HepG2 (cell line): Measurements from ENCODE around the gene RAD9A. TPM values are rescaled to one million over a fixed set of nuclear protein-coding genes. Genes with fewer than 3 reads are reported as not detected.

Source experiments
- CEBPG ChIP-seq: IDR thresholded peaks from 2 replicates; pipeline ENCODE4 v1.6.1; 2016
- JUNB ChIP-seq: sonication (generic); formaldehyde crosslinking; IDR thresholded peaks from 2 replicates; pipeline ENCODE4 v1.8.0; 2022; ENCODE audit warnings: missing genetic modification reagents, mild to moderate bottlenecking, borderline replicate concordance
- KAT7 ChIP-seq: IDR thresholded peaks from 2 replicates; pipeline ENCODE4 v1.6.1; 2018; ENCODE audit warnings: borderline replicate concordance, missing compliant biosample characterization
- KDM2A ChIP-seq: sonication (generic); formaldehyde crosslinking; IDR thresholded peaks from 2 replicates; pipeline ENCODE4 v1.4.0; 2020; ENCODE audit warnings: low read depth, missing genetic modification reagents, borderline replicate concordance
- NBN ChIP-seq: fragments of 450-650 bp; conservative IDR thresholded peaks from 2 replicates; pipeline ENCODE4 v1.6.1; 2017
- PHF20 ChIP-seq: sonication (generic); formaldehyde crosslinking; IDR thresholded peaks from 2 replicates; pipeline ENCODE4 v1.5.0; 2020; ENCODE audit warnings: mild to moderate bottlenecking, missing genetic modification reagents
- POLR2AphosphoS5 ChIP-seq: IDR thresholded peaks from 2 replicates; pipeline ENCODE4 v1.6.1; 2012; ENCODE audit warnings: low read depth, low read length
- RXRA ChIP-seq: sonication (generic); formaldehyde crosslinking; IDR thresholded peaks from 2 replicates; pipeline ENCODE4 v1.5.1; 2020; ENCODE audit warnings: missing genetic modification reagents
- RXRB ChIP-seq: IDR thresholded peaks from 2 replicates; pipeline ENCODE4 v1.6.1; 2016; ENCODE audit warnings: borderline replicate concordance, missing genetic modification reagents, missing compliant biosample characterization
- SETDB1 ChIP-seq: sonication (generic); formaldehyde crosslinking; IDR thresholded peaks from 2 replicates; pipeline ENCODE4 v1.5.1; 2020; ENCODE audit warnings: missing genetic modification reagents, mild to moderate bottlenecking, borderline replicate concordance
- SIN3A ChIP-seq: IDR thresholded peaks from 2 replicates; pipeline ENCODE4 v1.6.1; 2011; ENCODE audit warnings: low read depth, mild to moderate bottlenecking, control low read depth, low read length, borderline replicate concordance
- TCF7L2 ChIP-seq: IDR thresholded peaks from 2 replicates; pipeline ENCODE4 v1.6.1; 2011; ENCODE audit warnings: mild to moderate bottlenecking, low read depth, low read length, moderate library complexity
- ZKSCAN1 ChIP-seq: fragments of 150-350 bp; IDR thresholded peaks from 2 replicates; pipeline ENCODE4 v1.6.1; 2014; ENCODE audit warnings: low read length
- ZNF3 ChIP-seq: IDR thresholded peaks from 2 replicates; pipeline ENCODE4 v1.7.0; 2017; ENCODE audit warnings: inconsistent platforms
- ZNF713 ChIP-seq: sonication (generic); formaldehyde crosslinking; IDR thresholded peaks from 2 replicates; pipeline ENCODE4 v1.4.0; 2020; ENCODE audit warnings: mild to moderate bottlenecking, missing genetic modification reagents
- polyA plus RNA-seq, 8 experiments: library from polyadenylated mRNA; depleted of rRNA in 3 of 8; stranded (reverse) in 7 of 8; unstranded in 1 of 8; fragments of >200 nt; fragmentation: Illumina TruSeq in 4 of 8; extraction: Trizol in 4 of 8; gene quantifications; 2 replicates each; pipeline versions ENCODE4 v1.2.1 to v1.2.3, GENCODE V29; 2011 to 2016; ENCODE audit warnings: low read depth in 4 of 8, missing spikeins in 1 of 8, mixed read lengths in 1 of 8; ENCODE audit not compliant: insufficient read depth in 1 of 8
- total RNA-seq, 5 experiments: library from RNA; depleted of rRNA; stranded (reverse); fragments of >200 nt; fragmentation: Illumina TruSeq; extraction: Trizol; gene quantifications; 2 replicates each; pipeline ENCODE4 v1.2.3, GENCODE V29; 2016; ENCODE audit warnings: low read depth in 1 of 5
- TF ChIP-seq, protein P1 (sequence below): sonication (generic); formaldehyde crosslinking; IDR thresholded peaks from 2 replicates; pipeline ENCODE4 v1.4.0; 2020; ENCODE audit warnings: low read depth, missing genetic modification reagents
- TF ChIP-seq, protein P2 (sequence below): sonication (generic); formaldehyde crosslinking; IDR thresholded peaks from 2 replicates; pipeline ENCODE4 v1.9.0; 2022; ENCODE audit warnings: low read depth, missing genetic modification reagents
- TF ChIP-seq, protein P3 (sequence below): sonication (generic); IDR thresholded peaks from 2 replicates; pipeline ENCODE4 v1.6.1; 2016; ENCODE audit warnings: low read depth, borderline replicate concordance

The RAD9A gene
- total and polyA plus RNA-seq, 2 of the 13 experiments (the other 11 are each of a cell fraction or from before 2014, with no cell fraction given): 10.1 to 15.7 TPM

DNA sequence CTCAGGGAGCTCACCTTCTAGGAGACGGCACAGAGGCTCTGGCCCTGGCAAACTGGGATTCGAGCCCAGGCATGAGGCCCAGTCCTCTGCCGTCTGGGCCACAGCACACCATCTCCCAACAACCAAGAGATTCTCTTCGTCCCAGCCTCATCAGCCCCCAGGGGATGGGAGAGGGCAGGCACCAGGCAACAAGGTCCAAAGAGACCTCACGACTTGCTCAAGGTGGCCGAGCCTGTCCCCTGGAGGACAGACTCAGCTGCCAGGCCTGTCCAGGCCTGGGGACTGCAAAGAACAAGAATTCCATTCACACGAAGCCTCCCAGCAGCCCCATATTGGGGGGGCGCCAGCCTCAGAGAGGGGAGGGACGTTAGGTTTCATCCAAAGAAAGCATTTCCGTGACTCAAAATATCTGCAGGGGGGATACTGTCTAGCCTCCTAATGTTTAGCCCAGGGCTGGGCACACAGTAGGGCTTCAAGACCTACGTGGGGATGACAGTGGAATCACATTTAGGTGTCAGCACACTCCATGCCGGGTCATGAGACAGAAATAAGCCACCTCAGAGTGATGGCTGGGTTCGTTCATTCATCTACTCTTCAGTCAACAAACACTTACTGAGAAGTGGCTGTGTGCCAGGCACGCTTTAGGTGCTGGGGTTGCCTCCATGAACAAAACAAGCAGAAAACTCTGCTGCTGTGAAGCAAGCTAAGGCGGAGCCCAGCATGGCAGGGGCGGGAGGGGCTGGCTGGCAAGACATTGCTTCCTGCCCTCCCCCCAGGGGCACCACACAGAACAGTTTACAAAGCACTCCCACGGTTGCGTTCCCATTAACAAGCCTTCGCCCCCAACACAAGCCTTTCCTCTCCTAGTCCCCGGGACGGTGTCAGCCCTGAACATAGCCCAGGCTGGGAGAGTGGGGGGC lies 24.9 kb downstream of the RAD9A start (continued):
- TF ChIP-seq, protein P1, sequence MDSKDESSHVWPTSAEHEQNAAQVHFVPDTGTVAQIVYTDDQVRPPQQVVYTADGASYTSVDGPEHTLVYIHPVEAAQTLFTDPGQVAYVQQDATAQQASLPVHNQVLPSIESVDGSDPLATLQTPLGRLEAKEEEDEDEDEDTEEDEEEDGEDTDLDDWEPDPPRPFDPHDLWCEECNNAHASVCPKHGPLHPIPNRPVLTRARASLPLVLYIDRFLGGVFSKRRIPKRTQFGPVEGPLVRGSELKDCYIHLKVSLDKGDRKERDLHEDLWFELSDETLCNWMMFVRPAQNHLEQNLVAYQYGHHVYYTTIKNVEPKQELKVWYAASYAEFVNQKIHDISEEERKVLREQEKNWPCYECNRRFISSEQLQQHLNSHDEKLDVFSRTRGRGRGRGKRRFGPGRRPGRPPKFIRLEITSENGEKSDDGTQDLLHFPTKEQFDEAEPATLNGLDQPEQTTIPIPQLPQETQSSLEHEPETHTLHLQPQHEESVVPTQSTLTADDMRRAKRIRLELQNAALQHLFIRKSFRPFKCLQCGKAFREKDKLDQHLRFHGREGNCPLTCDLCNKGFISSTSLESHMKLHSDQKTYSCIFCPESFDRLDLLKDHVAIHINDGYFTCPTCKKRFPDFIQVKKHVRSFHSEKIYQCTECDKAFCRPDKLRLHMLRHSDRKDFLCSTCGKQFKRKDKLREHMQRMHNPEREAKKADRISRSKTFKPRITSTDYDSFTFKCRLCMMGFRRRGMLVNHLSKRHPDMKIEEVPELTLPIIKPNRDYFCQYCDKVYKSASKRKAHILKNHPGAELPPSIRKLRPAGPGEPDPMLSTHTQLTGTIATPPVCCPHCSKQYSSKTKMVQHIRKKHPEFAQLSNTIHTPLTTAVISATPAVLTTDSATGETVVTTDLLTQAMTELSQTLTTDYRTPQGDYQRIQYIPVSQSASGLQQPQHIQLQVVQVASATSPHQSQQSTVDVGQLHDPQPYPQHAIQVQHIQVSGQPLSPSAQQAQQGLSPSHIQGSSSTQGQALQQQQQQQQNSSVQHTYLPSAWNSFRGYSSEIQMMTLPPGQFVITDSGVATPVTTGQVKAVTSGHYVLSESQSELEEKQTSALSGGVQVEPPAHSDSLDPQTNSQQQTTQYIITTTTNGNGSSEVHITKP (CRISPR knock-in tag): peak; percentile 25; the same call in 1 of the 2 replicates
- TF ChIP-seq ZNF3 (CRISPR knock-in tag) (peak; percentile 99), SIN3A (no peak), POLR2AphosphoS5 (no peak), JUNB (CRISPR knock-in tag) (no peak), RXRB (no peak), PHF20 (CRISPR knock-in tag) (no peak), NBN (no peak), SETDB1 (CRISPR knock-in tag) (no peak), RXRA (CRISPR knock-in tag) (no peak), ZNF713 (no peak), CEBPG (CRISPR knock-in tag) (no peak), TCF7L2 (no peak), ZKSCAN1 (peak; percentile 86), KDM2A (CRISPR knock-in tag) (peak; percentile 38; the same call in 1 of the 2 replicates), KAT7 (no peak)
- TF ChIP-seq, protein P2, sequence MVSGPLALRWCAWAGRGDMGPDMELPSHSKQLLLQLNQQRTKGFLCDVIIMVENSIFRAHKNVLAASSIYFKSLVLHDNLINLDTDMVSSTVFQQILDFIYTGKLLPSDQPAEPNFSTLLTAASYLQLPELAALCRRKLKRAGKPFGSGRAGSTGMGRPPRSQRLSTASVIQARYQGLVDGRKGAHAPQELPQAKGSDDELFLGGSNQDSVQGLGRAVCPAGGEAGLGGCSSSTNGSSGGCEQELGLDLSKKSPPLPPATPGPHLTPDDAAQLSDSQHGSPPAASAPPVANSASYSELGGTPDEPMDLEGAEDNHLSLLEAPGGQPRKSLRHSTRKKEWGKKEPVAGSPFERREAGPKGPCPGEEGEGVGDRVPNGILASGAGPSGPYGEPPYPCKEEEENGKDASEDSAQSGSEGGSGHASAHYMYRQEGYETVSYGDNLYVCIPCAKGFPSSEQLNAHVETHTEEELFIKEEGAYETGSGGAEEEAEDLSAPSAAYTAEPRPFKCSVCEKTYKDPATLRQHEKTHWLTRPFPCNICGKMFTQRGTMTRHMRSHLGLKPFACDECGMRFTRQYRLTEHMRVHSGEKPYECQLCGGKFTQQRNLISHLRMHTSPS: peak; percentile 83
- TF ChIP-seq, protein P3, sequence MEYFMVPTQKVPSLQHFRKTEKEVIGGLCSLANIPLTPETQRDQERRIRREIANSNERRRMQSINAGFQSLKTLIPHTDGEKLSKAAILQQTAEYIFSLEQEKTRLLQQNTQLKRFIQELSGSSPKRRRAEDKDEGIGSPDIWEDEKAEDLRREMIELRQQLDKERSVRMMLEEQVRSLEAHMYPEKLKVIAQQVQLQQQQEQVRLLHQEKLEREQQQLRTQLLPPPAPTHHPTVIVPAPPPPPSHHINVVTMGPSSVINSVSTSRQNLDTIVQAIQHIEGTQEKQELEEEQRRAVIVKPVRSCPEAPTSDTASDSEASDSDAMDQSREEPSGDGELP: no peak
